Fibroblast of mammary gland (primary cell): ENCODE data around the gene ANKRD44.
"Not testable (repeated sequence)": the region's sequence is repeated elsewhere in the genome, so short reads cannot be mapped to it uniquely, and the experiment has no call there.

ENCODE experiments used
- DNase-seq: peaks from one replicate; pipeline ENCODE4 v3.0.0-alpha.2; 2010; ENCODE audit warnings: low read depth
- H3K4me3 ChIP-seq: 2 replicates; pipeline ENCODE4 v1.5.1; 2011; ENCODE audit warnings: low read depth, mild to moderate bottlenecking, low read length, moderate library complexity; ENCODE audit not compliant: control insufficient read depth
- CTCF ChIP-seq: conservative IDR thresholded peaks from 2 replicates; pipeline ENCODE4 v1.5.1; 2011; ENCODE audit warnings: low read depth, low read length, inconsistent platforms; ENCODE audit not compliant: control insufficient read depth, insufficient read depth

Gene ANKRD44

GRCh38 chr2:197011801-197012641 lies 298.6 kb downstream of the ANKRD44 start:
- peak; percentile 58 for DNase-seq
- no peak overlapping the region for H3K4me3 ChIP-seq
- peak; percentile 92 for TF ChIP-seq CTCF

GRCh38 chr2:197011021-197011417 lies 299.6 kb downstream of the ANKRD44 start:
- TF ChIP-seq CTCF = no peak
- no peak for DNase-seq
- no peak overlapping the region for H3K4me3 ChIP-seq

- no peak for TF ChIP-seq CTCF
- no peak overlapping the region for H3K4me3 ChIP-seq
- no peak for DNase-seq
These were observed 300.2 kb downstream of the ANKRD44 start for GRCh38 chr2:197010200-197011020.

GRCh38 chr2:197008741-197009341 lies 301.7 kb downstream of the ANKRD44 start:
- DNase-seq, H3K4me3 ChIP-seq: not testable (repeated sequence)

- DNase-seq = peak; percentile 63
- TF ChIP-seq CTCF = no peak
- H3K4me3 ChIP-seq = no peak overlapping the region
These were observed 302.6 kb downstream of the ANKRD44 start for GRCh38 chr2:197007716-197008628.

- no peak overlapping the region for H3K4me3 ChIP-seq
- TF ChIP-seq CTCF = no peak
- no peak for DNase-seq
These were observed 308.7 kb downstream of the ANKRD44 start for GRCh38 chr2:197001921-197002320.
